GM21526 (cell line): ENCODE measurements around the gene HTT.
"Not testable (repeated sequence)": the region's sequence is repeated elsewhere in the genome, so short reads cannot be mapped to it uniquely, and the experiment has no call there.

Experiments used
- ATAC-seq: cut with Tn5 transposase; IDR thresholded peaks from one replicate; pipeline ENCODE4 v1.9.1; 2021; ENCODE audit warnings: moderate library complexity; ENCODE audit not compliant: unreplicated experiment, low FRiP score

HTT gene

DNA sequence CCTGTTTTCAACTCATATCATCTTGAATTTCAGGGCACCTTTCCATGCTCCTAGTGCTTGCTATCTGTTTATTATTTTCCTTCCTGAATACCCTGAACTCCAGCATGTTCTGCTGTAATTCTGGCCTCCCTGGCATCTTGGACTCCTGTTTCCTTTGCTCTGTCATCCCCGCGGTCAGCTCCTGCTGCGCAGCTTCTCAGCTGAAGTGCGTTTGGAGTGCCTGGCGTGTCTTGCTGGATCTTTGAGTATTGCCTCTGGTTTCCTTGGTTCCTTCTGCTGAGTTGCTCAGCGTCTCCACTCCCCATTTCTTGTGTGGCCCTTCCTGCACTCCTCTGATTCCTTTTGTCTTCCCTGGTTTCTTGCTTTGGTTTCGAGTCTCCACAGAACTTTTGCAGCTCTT lies 84.4 kb downstream of the HTT start:
- no peak for ATAC-seq

GRCh38 chr4:3160438-3160837 lies 86.0 kb downstream of the HTT start:
- ATAC-seq: no peak

DNA sequence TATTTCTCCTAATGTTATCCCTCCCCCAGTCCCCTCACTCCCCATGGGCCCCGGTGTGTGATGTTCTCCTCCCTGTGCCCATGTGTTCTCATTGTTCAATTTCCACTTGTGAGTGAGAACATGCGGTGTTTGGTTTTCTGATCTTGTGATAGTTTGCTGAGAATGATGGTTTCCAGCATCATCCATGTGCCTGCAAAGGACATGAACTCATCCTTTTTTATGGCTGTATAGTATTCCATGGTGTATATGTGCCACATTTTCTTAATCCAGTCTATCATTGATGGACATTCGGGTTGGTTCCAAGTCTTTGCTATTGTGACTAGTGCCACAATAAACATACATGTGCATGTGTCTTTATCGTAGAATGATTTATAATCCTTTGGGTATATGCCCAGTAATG lies 86.6 kb downstream of the HTT start:
- not testable (repeated sequence) for ATAC-seq

DNA sequence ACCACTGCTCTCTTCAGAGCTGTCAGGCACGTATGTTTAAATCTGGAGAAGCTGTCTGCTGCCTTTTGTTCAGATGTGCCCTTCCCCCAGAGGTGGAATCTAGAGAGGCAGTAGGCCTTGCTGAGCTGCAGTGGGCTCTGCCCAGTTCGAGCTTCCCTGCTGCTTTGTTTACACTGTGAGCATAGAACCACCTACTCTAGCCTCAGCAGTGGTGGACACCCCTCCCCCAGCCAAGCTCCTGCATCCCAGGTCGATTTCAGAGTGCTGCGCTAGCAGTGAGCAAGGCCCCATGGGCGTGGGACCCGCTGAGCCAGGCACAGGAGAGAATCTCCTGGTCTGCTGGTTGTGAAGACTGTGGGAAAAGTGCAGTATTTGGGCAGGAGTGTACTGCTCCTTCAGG lies 92.0 kb downstream of the HTT start:
- not testable (repeated sequence) for ATAC-seq

- ATAC-seq: no peak
Measured at GRCh38 chr4:3168029-3168428, 93.5 kb downstream of the HTT start.

DNA sequence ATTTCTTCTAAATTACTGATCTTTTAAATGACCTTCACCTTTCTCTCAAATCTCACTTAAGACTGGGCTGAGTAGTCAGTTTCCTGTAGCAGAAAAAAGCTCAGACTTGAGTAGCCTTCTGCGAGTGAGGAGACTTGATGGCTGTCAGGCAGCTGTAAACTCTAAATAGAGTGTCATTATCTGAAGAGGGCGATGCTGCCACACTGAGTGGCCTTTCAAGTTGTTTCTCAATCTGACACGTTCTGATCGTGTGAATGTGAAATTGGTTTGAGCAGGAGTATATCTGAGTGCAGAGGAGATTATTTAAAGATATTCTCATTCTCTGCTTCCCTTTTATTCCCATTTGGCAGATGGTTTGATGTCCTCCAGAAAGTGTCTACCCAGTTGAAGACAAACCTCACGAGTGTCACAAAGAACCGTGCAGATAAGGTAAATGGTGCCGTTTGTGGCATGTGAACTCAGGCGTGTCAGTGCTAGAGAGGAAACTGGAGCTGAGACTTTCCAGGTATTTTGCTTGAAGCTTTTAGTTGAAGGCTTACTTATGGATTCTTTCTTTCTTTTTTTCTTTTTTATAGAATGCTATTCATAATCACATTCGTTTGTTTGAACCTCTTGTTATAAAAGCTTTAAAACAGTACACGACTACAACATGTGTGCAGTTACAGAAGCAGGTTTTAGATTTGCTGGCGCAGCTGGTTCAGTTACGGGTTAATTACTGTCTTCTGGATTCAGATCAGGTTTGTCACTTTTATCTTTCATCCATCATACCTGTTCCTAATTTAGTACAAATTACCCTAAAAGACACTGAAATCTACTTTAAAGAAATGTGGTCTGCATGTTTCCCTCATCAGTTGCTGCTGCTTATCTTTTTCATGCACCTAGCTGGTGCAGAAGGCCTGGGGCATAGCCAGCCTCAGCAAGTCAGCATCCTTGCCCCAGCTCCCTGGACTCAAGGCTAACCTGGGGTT lies 100.2 kb downstream of the HTT start:
- ATAC-seq: no peak

GRCh38 chr4:3176367-3177229 lies 102.1 kb downstream of the HTT start:
- no peak for ATAC-seq

GRCh38 chr4:3177426-3177825 lies 102.9 kb downstream of the HTT start:
- ATAC-seq: no peak

DNA sequence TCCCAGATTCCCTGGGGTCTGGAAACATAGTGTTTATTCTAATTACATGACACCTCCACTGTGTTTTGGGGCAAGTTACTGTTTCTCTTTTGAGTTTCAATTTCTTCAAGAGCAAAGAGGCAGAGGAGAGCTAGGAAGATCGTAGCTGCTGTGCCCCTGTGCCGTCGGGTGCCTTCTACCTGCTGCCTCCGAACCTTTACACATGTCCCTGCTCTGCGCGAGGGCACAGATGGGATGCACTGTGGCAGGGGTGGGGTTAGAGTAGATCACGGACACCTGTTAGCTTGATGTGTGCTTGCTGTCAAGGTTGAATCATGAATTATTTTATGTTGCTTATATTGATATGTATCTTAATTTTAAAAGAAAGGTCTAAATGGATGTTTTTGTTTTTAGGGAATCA lies 103.4 kb downstream of the HTT start:
- ATAC-seq: no peak

- ATAC-seq: no peak
Measured at GRCh38 chr4:3178351-3178750, 103.9 kb downstream of the HTT start.

DNA sequence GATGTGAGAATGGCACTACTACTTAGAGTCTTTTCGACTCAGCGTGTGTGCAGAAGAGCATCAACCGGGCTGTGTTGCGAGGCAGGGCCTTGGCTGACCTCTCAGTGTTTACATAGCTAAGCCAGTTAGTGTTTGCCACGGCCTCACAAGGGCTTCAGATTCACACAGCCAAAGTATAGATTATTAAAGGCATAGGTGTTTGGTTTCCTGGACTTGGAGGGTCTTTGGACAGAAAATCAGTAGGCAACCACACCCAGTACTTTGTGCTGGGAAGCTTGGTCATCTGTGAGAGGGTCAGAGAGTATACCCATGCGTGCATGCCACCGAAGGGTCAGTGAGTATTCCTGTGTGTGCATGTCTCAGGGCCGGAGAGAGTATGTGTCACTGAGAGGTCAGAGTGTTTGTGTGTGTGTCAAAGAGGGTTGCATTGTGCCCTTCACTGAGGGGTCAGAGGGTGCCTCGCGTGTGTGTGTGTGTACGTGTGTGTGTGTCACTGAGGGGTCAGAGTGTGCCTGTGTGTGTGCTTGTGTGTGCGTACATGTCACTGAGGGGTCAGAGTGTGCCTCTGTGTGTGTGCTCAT lies 104.7 kb downstream of the HTT start:
- ATAC-seq: no peak

GRCh38 chr4:3183008-3183407 lies 108.5 kb downstream of the HTT start:
- no peak for ATAC-seq

GRCh38 chr4:3184725-3185124 lies 110.2 kb downstream of the HTT start:
- no peak for ATAC-seq

DNA sequence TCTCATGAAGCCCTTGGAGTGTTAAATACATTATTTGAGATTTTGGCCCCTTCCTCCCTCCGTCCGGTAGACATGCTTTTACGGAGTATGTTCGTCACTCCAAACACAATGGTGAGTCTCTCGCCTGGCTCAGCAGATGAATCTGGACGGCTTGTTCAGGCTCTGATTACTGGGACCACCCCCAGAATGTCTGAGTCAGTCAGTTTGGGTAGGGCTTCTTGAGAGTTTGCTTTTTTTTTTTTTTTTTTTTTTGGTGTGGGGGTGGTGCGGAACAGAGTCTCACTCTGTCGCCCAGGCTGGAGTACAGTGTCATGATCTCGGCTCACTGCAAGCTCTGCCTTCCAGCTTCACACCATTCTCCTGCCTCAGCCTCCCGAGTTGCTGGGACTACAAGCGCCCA lies 112.1 kb downstream of the HTT start:
- no peak for ATAC-seq

GRCh38 chr4:3188118-3188517 lies 113.6 kb downstream of the HTT start:
- ATAC-seq: no peak

- no peak for ATAC-seq
Measured at GRCh38 chr4:3189459-3189858, 115.0 kb downstream of the HTT start.

GRCh38 chr4:3190549-3190948 lies 116.1 kb downstream of the HTT start:
- ATAC-seq: no peak

- no peak for ATAC-seq
Measured at GRCh38 chr4:3192188-3192587, 117.7 kb downstream of the HTT start.

DNA sequence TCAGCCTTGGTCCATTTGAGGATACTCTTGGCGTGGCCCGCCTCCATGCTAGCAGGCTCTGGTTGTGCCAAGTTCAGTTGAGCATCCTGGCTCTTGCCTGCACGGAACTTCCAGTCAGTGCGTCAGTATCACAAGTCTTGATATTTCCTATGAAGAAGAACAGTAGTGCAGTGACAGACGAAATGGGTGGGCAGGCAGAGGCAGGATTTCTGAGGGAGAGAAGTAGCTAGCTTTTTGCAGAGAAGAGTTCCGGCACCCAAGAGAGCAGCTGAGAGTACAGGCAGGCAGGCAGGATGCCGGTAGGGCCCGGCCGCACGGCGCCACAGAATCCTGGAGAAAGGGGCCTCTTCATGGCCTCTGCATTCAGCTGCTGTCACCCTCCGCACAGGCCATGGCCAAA lies 118.3 kb downstream of the HTT start:
- ATAC-seq: no peak

DNA sequence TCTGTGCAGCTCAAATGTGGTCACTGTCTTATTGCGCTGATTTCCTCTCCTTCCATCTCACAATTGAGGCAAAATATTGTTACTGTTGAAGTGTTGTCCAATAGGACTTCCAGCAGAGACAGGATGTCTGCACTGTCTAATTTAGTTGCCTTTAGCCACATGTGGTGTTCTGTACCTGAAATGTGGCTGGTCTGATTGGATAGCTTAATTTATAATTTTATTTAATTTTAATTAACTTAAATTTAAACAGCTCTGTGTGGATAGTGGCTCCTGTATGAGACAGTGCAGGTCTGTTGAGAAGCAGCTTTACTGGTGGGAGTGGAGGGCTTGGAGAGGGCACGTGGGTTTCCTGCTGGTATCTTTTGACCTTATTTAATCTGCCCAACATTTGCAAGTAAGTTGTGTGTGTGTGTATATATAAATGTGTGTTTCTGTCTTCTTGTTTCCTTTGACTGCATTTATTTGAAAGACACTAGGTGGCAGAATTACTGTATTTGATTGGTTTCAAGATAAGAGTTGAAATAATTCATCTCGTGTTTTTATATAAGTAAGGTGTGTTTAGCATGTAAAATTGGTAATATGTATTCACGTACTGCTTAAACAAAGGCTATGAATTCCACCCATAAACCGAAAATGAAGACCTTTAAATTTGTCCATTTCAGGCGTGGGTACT lies 119.2 kb downstream of the HTT start:
- no peak for ATAC-seq
